MV-4-11 (cell line): Measurements from ENCODE around the gene KIRREL2.
"Not testable (repeated sequence)": the region's sequence is repeated elsewhere in the genome, so short reads cannot be mapped to it uniquely, and the experiment has no call there.

Experiments used
- DNase-seq: peaks from one replicate; lab custom pipeline; 2025; lab: John Stamatoyannopoulos, UW

Gene KIRREL2

GRCh38 chr19:35870124-35870736 lies 13.5 kb downstream of the KIRREL2 start:
- DNase-seq = peak; percentile 97

GRCh38 chr19:35870798-35871197 lies 14.1 kb downstream of the KIRREL2 start:
- no peak for DNase-seq

GRCh38 chr19:35871611-35872010 lies 14.9 kb downstream of the KIRREL2 start:
- DNase-seq = no peak

- DNase-seq = no peak
Measured at GRCh38 chr19:35872180-35872579, 15.5 kb downstream of the KIRREL2 start.

GRCh38 chr19:35874392-35874930 lies 17.8 kb downstream of the KIRREL2 start:
- no peak for DNase-seq

GRCh38 chr19:35879068-35879467 lies 22.4 kb downstream of the KIRREL2 start:
- DNase-seq = no peak

GRCh38 chr19:35879770-35880317 lies 23.1 kb downstream of the KIRREL2 start:
- DNase-seq = peak; percentile 91

- DNase-seq = peak; percentile 66
Measured at GRCh38 chr19:35882114-35882832, 25.6 kb downstream of the KIRREL2 start.

- DNase-seq = no peak
Measured at GRCh38 chr19:35883882-35884281, 27.2 kb downstream of the KIRREL2 start.

GRCh38 chr19:35885225-35885738 lies 28.6 kb downstream of the KIRREL2 start:
- no peak for DNase-seq

- no peak for DNase-seq
Measured at GRCh38 chr19:35885904-35886303, 29.2 kb downstream of the KIRREL2 start.

- DNase-seq = no peak
Measured at GRCh38 chr19:35887197-35887596, 30.5 kb downstream of the KIRREL2 start.

- DNase-seq = no peak
Measured at GRCh38 chr19:35888398-35888797, 31.7 kb downstream of the KIRREL2 start.

- no peak for DNase-seq
Measured at GRCh38 chr19:35889370-35890112, 32.8 kb downstream of the KIRREL2 start.

- no peak for DNase-seq
Measured at GRCh38 chr19:35890113-35890650, 33.5 kb downstream of the KIRREL2 start.

GRCh38 chr19:35891819-35892218 lies 35.1 kb downstream of the KIRREL2 start:
- not testable (repeated sequence) for DNase-seq

- no peak for DNase-seq
Measured at GRCh38 chr19:35894342-35894741, 37.6 kb downstream of the KIRREL2 start.

- DNase-seq = no peak
Measured at GRCh38 chr19:35895911-35896642, 39.4 kb downstream of the KIRREL2 start.

GRCh38 chr19:35896643-35897040 lies 39.9 kb downstream of the KIRREL2 start:
- no peak for DNase-seq

GRCh38 chr19:35897706-35898451 lies 41.2 kb downstream of the KIRREL2 start:
- no peak for DNase-seq

- no peak for DNase-seq
Measured at GRCh38 chr19:35898499-35898809, 41.7 kb downstream of the KIRREL2 start.
